ENCODE measurements around the gene PEDS1.
A peak's percentile ranks its signal among the peaks of the same experiment; 100 is the strongest.
"Not testable (repeated sequence)": the region's sequence is repeated elsewhere in the genome, so short reads cannot be mapped to it uniquely, and the experiment has no call there.

Gene PEDS1

DNA sequence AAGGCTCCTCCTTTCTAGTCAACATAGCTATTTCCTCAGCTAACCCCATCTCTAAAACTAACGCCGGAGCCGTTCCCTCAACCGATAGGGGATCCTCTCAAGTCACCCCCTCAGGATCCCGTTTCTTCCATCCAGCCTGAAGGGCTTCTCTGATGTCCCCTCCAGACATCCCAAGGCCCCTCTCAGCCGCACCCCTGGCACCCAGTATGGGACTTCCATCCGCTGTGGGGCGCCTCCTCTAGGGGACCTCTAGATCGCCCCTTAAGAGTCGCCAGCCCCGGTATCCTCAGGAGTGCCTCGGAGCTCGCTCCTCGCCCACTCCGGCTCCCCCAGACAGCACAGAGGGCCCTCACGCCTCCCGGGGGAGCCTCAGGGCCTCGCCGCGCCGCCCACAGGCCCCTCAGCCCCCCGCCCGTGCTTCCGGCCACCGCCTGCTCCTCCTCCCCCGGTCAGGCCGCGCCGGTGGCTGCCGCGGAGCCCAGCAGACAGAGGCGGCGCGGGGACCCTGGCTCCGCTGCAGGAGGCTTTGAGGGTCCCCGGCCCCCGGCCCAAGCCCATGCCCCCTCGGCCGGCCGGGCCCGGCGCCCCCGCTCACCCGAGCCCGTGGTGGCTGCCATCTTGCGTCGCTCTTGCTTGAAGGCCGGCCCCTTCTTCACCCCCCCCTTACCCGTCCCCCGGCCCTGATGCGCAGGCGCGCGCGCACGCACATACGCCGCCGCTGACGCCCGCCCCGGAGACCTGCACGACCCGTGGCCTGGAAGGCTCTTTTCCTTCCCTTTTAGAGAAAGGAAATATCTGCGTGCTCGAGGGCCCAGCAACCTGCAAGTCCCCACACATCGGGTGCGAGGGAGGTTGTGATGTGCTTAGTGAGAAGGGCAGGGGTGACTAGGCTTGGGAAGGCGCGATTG, 40.8 kb downstream of the PEDS1 start, which contains the start of gene UBE2V1:
Gene UBE2V1 (minus strand): TSS at position 639 of the 908 bp plus-strand sequence. CDS start 22 bp downstream, at position 617.
- peak; percentile 75 to 87 (median 78) for DNase-seq

DNA sequence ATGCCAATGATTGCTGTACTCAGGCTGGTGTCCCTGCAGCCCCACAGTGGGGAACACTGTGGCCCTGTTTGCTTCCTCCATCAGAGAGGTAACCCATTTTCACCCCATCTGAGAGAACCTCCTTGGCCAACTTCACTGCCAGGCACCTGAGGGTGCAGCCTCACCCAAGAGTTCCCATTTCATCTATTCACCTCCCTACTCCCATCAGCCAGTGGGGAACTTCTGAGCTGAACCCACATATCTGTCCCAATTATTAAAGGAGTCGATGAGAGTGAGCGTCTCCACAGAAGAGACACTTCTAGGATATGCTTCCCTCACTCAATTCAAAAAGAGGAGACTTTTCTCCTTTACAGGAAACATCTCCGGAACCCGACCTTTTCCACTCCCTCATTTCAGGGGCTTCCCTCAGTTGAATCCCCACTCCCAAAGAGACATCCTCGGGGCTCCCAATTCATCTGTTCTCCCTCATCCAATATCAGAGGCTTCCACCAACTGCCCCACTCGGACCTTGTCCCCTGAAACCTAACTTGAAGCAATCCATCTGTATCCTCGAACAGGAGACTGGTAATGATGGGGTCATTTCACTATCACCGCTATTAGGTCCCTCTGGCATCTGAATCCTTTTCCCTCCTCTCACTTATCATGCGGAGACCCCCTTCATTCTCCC, 41.6 kb downstream of the PEDS1 start:
- no peak for DNase-seq

- no peak for DNase-seq
Measured at GRCh38 chr20:50111120-50111828, 42.2 kb downstream of the PEDS1 start.

DNA sequence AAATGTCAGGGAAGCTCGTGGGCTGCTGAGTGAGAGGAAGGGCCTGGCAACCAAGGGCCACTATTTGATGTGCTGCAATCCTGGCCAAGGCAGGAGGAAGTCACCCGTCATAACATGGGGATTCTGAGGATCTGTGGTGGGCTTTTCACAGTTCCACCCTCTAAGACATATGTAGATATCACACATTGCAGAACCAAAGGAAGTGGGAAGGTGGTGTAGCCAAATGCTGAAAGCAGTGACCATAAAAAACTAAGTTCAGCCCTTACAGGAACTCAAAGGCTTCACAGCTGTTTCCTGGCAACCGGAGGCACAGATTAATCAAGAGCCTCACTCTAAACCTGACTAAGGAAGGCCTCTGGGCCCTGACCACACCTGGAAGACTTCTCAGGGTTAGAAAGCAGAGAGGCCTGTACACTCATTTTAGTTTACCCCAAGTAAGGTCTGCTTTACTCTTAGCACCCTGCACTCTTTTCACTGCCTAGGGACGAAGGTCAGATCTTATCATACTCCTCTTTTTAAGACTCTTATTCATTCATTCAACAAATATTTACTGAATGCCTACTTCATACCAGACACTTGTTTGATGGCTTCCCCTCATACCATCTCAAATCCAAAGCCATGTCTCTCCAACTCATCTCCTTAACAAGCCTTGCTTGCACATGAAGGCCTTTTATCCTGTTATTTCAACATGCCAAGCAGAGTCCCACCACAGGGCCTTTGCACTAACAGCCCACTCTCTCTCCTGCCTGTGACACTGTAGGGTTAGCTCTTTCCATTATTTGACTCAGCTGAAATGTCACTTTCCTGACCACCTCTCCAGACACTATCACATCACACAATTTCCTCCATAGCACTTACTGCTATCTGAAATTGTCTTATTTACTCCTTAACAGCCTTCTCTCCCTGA, 43.1 kb downstream of the PEDS1 start:
- no peak for DNase-seq

- no peak for DNase-seq
Measured at GRCh38 chr20:50108556-50109235, 44.8 kb downstream of the PEDS1 start.

DNA sequence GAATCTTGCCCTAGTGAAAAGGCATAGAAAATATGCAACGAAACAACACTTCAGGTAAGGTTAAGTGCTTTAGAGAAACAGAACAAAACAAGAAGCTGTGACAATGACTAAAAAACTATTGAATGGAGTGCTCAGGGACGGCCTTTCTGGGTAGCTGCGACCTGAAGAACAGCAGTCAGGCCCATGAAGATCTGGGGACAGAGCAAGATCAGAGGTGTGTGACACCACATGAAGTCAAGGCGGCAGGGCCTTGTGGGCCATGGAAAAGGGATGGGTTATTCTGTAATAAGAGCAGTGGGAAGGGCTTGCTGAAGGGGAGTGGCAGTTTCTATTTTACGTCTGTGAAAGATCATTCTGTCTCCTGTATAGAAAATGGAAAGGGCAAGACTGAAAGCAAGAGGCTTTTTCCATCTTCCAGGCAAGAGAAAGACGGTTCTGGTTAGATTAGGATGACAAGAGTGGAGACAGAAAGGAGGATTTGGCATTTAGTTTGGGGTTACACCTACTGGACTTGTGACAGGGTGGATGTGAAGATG, 45.7 kb downstream of the PEDS1 start:
- DNase-seq = no peak

GRCh38 chr20:50107086-50107660, 46.4 kb downstream of the PEDS1 start:
- DNase-seq = no peak

DNA sequence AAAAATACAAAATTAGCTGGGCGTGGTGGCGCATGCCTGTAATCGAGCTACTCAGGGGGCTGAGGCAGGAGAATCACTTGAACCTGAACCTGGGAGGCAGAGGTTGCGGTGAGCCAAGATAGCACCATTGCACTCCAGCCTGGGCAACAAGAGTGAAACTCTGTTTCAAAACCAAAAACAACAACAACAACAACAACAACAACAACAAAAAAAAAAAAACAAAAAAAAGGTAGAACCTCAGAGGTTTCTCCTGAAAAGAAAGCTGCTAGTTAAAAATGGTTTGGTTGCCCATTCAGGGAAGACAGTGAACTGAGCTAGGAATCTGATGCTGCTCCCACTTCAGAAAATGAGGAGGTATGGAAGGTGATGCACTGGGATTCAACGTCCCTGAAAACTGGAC, 46.9 kb downstream of the PEDS1 start:
- DNase-seq = not testable (repeated sequence)

Measured in activated naive CD4-positive, alpha-beta T cell (primary cell).